PC-3 (cell line): ENCODE measurements around the gene C8B.

Experiments
- EZH2 ChIP-seq: fragments of 300-600 bp; sonication (generic); IDR thresholded peaks from one replicate; pipeline ENCODE4 v1.6.1; 2017; ENCODE audit warnings: antibody characterized with exemption, mild to moderate bottlenecking, low read length; ENCODE audit not compliant: unreplicated experiment
- EZH2phosphoT487 ChIP-seq: fragments of 300-600 bp; sonication (generic); IDR thresholded peaks from 2 replicates; pipeline ENCODE4 v1.6.1; 2018; ENCODE audit warnings: mild to moderate bottlenecking, antibody characterized with exemption, low read length, borderline replicate concordance
- TF ChIP-seq, protein P1 (sequence below): fragments of 300-600 bp; sonication (generic); conservative IDR thresholded peaks from 2 replicates; pipeline ENCODE4 v1.5.1; 2017; ENCODE audit warnings: antibody characterized with exemption, low read depth, mild to moderate bottlenecking, low read length

DNA sequence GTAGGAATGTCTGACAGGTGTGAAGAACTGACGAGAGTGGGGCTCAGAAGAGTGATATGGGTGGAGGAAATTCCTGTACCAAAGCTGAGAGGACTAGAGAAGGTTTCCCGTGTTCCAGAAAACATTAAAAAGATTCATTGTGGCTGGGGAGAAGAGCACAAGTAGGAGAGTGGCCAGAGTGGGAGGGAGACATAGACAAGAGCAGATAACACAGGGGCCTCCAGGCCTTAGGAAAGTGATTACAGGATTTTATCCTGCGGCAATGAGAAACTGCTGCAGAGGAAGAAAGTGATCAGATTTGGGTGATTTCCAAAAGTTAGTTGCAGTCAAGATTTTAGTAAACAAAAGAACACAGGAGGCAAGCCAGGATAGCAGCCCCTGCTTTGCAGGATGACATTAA is 7.9 kb downstream of the C8B start:
- TF ChIP-seq, protein P1, sequence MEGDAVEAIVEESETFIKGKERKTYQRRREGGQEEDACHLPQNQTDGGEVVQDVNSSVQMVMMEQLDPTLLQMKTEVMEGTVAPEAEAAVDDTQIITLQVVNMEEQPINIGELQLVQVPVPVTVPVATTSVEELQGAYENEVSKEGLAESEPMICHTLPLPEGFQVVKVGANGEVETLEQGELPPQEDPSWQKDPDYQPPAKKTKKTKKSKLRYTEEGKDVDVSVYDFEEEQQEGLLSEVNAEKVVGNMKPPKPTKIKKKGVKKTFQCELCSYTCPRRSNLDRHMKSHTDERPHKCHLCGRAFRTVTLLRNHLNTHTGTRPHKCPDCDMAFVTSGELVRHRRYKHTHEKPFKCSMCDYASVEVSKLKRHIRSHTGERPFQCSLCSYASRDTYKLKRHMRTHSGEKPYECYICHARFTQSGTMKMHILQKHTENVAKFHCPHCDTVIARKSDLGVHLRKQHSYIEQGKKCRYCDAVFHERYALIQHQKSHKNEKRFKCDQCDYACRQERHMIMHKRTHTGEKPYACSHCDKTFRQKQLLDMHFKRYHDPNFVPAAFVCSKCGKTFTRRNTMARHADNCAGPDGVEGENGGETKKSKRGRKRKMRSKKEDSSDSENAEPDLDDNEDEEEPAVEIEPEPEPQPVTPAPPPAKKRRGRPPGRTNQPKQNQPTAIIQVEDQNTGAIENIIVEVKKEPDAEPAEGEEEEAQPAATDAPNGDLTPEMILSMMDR = no peak
- TF ChIP-seq EZH2 (no peak), EZH2phosphoT487 (no peak)
